NT2/D1 (cell line): Measurements from ENCODE around the gene AOPEP.

Experiments
- SUZ12 ChIP-seq: IDR thresholded peaks from 2 replicates; pipeline ENCODE4 v1.6.1; 2011; ENCODE audit not compliant: insufficient read length, insufficient read depth; ENCODE audit errors: extremely low read depth
- YY1 ChIP-seq: IDR thresholded peaks from 2 replicates; pipeline ENCODE4 v1.6.1; 2011; ENCODE audit not compliant: insufficient read length, insufficient read depth
- ZNF274 ChIP-seq: IDR thresholded peaks from 2 replicates; pipeline ENCODE4 v1.6.1; 2011; ENCODE audit warnings: mild to moderate bottlenecking, low read depth, low read length

- TF ChIP-seq ZNF274 = no peak
- TF ChIP-seq SUZ12 = no peak
- TF ChIP-seq YY1 = no peak
These were observed 211.9 kb downstream of the AOPEP start for GRCh38 chr9:94938384-94938783.
